Heart left ventricle (tissue), 13 donors: ENCODE results near the gene TPP2.
A peak's percentile ranks its signal among the peaks of the same experiment; 100 is the strongest.

ENCODE experiments used
- CTCF ChIP-seq, 12 donors: fragments of 200-600 bp; sonication (generic) in 4 of 12; IDR thresholded peaks; one replicate each; pipeline versions ENCODE4 v1.5.0 to v1.8.0; 2018 to 2022; ENCODE audit warnings: antibody characterized with exemption in 12 of 12, mild to moderate bottlenecking in 5 of 12
- POLR2A ChIP-seq, 2 donors: fragments of 450-650 bp; IDR thresholded peaks; one replicate each; pipeline ENCODE4 v1.6.1; 2017; ENCODE audit warnings: antibody characterized with exemption in 2 of 2, mild to moderate bottlenecking in 2 of 2, moderate library complexity in 2 of 2
- donor health status: ischemic (EF 13 %, LVEDD 7.1; RV severe dilation, severe dysfunction).
- donor health status: DM: no; HTN: yes; CAD: no.
- donor health status: DM: no; HTN: no; CAD: no.
- donor health status: ischemic (EF 25% LVEDD 6.9; RV normal size, moderate dysfunction).
- donor health status: ischemic (EF 25% LVEDD 5.7; RV mildly dilated, moderate dysfunction).
- donor health status: ischemic (EF 35%, LVEDD 5.7; RV mildly dilated, moderate dysfunction).
- donor health status: nonischemic (EF 11% LVEDD 7.7; RV severe dilation, severe dysfunction).
- donor health status: DM: yes; HTN: yes; CAD: no.
- donor health status: PGD.
- donor health status: ischemic (EF 29% LVEDD 5.4; RV normal size, mild dysfunction).
- donor health status: nonischemic (EF 23%, LVEDD 6.1; RV moderate dilation, normal function).

DNA sequence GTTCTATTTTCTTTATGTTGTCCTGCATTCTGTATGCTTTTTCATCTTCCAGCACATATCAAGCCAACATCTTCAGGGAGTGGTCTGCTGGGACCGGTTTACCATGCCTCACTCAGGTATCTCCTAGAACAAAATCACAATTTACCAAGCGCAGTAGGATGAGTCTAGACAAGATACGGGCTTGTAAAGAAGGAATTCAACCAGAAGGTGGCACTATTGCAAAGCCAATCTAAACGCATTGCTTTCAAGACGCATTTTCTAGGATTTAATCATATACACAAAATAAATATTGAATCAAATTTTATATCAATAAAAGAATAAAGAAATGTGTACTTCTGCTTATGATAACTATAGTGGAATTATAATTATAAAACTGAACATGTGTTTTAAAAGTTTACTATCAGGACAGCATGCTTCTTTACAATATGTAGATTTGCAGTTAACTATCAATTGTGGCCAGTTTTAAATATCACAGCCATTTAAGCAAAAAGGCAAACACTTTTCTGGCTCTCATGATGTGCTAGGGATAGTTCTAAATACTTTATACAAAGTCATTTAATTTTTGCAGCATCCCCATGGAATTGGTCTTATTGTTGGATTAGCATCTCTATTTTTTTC lies 16.1 kb upstream of the TPP2 start:
- TF ChIP-seq CTCF (IDR thresholded peaks at IDR 0.05), result peak; percentile 58 to 85 (median 76)
- TF ChIP-seq POLR2A (IDR thresholded peaks at IDR 0.05), result no peak
